Measurements from ENCODE around the gene SWAP70. TPM values are rescaled to one million over a fixed set of nuclear protein-coding genes. Genes with fewer than 3 reads are reported as not detected.

The SWAP70 gene
- total RNA-seq, 1 experiment from 2014 or later = 13.0 TPM

DNA sequence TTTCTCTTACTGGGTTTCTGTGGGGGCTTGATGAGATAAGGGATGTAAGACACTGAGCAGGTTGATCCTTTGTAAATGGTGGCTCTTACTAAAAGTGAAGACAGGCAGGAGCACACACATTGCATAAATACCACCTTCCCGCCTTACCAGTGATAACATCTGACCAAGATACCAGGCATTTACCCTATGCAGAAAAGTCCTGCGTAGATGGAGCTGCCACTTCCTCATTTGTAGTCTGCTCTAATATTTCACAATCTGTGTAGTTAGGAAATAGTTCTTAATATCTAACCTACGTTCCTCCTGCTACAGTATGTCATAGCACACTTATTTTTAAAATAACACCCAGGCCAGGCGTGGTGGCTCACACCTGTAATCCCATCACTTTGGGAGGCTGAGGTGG, 23.9 kb upstream of the SWAP70 start:
- DNase-seq (ENCODE audit: unreplicated experiment) = no peak
- no peak overlapping the region for H3K4me3 Mint-ChIP-seq (ENCODE audit: unreplicated experiment)
- no TSS peak for BruUV-seq (replicated peaks)
- TF ChIP-seq, protein P1, sequence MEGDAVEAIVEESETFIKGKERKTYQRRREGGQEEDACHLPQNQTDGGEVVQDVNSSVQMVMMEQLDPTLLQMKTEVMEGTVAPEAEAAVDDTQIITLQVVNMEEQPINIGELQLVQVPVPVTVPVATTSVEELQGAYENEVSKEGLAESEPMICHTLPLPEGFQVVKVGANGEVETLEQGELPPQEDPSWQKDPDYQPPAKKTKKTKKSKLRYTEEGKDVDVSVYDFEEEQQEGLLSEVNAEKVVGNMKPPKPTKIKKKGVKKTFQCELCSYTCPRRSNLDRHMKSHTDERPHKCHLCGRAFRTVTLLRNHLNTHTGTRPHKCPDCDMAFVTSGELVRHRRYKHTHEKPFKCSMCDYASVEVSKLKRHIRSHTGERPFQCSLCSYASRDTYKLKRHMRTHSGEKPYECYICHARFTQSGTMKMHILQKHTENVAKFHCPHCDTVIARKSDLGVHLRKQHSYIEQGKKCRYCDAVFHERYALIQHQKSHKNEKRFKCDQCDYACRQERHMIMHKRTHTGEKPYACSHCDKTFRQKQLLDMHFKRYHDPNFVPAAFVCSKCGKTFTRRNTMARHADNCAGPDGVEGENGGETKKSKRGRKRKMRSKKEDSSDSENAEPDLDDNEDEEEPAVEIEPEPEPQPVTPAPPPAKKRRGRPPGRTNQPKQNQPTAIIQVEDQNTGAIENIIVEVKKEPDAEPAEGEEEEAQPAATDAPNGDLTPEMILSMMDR (IDR thresholded peaks at IDR 0.05; ENCODE audit: unreplicated experiment) = no peak
- ChIA-PET POLR2A (interaction anchor here (0.5 to 1.3 kb wide), 2 partner anchors 8 to 40 kb away, joined by 3 read pairs; no protein-coding TSS in a partner anchor), CTCF (no interaction called here)
- H3K9me3 Mint-ChIP-seq (ENCODE audit: unreplicated experiment) = no peaks in the 10 kb centered on the region
- no peaks in the 10 kb centered on the region for H3K36me3 Mint-ChIP-seq (ENCODE audit: insufficient read depth, unreplicated experiment)
- no peak overlapping the region for H3K27ac Mint-ChIP-seq (ENCODE audit: low read depth, unreplicated experiment)
- intact Hi-C loops (cut with micrococcal nuclease) = no loop called here
- no peaks in the 10 kb centered on the region for H3K27me3 Mint-ChIP-seq (ENCODE audit: insufficient read depth, unreplicated experiment)
- no peaks in the 10 kb centered on the region for H3K4me1 Mint-ChIP-seq (ENCODE audit: insufficient read depth, unreplicated experiment)

DNA sequence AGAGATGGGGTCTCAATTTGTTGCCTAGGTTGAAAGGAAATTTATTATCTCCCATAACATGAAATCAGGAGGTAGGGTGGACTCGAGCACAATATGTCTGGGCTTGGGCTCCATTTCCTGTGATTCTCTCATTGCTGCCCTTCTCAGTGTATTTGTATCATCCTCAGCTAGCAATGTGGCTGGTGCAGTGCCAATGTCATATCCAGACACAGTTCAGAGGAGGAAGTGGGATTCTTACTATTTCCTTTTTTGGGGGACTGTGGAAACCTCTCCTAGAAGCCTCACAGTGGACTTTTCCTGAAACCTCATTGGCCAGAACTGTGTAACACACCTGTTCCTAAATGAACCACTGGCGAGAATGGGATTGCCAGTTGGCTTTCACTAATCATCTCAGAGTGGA, 21.0 kb upstream of the SWAP70 start:
- Mint-ChIP-seq H3K4me3 (ENCODE audit: unreplicated experiment) (no peak overlapping the region), H3K4me1 (ENCODE audit: insufficient read depth, unreplicated experiment) (no peaks in the 10 kb centered on the region), H3K27me3 (ENCODE audit: insufficient read depth, unreplicated experiment) (no peaks in the 10 kb centered on the region), H3K27ac (ENCODE audit: low read depth, unreplicated experiment) (no peak overlapping the region), H3K36me3 (ENCODE audit: insufficient read depth, unreplicated experiment) (no peaks in the 10 kb centered on the region), H3K9me3 (ENCODE audit: unreplicated experiment) (peaks cover under 1% of the 10 kb centered on the region)
- intact Hi-C loops (cut with micrococcal nuclease) = no loop called here
- POLR2A ChIA-PET = no interaction called here
- DNase-seq (ENCODE audit: unreplicated experiment) = no peak
- TF ChIP-seq, protein P1 (IDR thresholded peaks at IDR 0.05; ENCODE audit: unreplicated experiment) = no peak
- CTCF ChIA-PET = interaction anchor here (0.7 kb wide), 1 partner anchor 200 kb away, joined by 3 read pairs; no protein-coding TSS in a partner anchor
- BruUV-seq (replicated peaks) = no TSS peak

DNA sequence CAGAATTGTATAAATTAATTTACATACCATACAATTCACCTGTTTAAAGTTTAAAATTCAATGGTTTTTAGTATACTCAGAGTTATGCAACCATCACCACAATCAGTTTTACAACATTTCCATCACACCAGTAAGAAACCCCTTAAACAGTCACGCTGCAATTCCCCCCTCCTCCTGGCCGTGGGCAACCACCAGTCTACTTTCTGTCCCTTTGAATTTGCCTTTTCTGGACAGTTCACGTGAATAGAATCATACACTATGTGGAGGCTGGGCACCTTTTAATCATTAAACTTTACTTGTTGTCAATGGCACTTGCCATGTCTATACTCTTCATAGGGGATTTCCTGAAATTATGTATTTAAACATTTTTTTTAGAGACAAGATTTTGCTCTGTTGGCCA, 20.1 kb upstream of the SWAP70 start:
- no peaks in the 10 kb centered on the region for H3K36me3 Mint-ChIP-seq (ENCODE audit: insufficient read depth, unreplicated experiment)
- no peaks in the 10 kb centered on the region for H3K4me1 Mint-ChIP-seq (ENCODE audit: insufficient read depth, unreplicated experiment)
- POLR2A ChIA-PET = no interaction called here
- no TSS peak for BruUV-seq (replicated peaks)
- H3K27me3 Mint-ChIP-seq (ENCODE audit: insufficient read depth, unreplicated experiment) = no peaks in the 10 kb centered on the region
- H3K4me3 Mint-ChIP-seq (ENCODE audit: unreplicated experiment) = no peak overlapping the region
- CTCF ChIA-PET = no interaction called here
- intact Hi-C loops (cut with micrococcal nuclease) = no loop called here
- H3K27ac Mint-ChIP-seq (ENCODE audit: low read depth, unreplicated experiment) = no peak overlapping the region
- DNase-seq (ENCODE audit: unreplicated experiment) = no peak
- H3K9me3 Mint-ChIP-seq (ENCODE audit: unreplicated experiment) = peaks cover 8% of the 10 kb centered on the region
- TF ChIP-seq, protein P1 (IDR thresholded peaks at IDR 0.05; ENCODE audit: unreplicated experiment) = no peak

DNA sequence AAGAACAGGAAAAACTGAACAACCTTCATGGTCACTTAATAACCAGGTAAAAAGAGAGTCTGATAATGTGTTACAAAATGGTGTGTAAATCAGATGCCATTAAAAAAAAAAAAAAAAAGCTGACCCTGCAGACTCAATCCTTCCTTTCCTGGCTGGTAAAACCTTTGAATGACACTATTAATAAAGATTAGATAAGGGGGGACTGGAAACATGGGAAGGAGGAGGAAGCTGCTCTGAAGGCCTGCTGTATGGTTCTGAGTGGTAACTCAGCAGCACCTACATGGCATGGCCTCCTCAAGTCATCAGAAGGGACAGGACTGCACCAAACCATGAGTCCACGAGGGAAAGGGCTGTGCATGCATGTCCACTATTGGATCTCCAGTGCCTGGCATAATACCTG, 18.0 kb upstream of the SWAP70 start:
- no peak for DNase-seq (ENCODE audit: unreplicated experiment)
- TF ChIP-seq, protein P1 (IDR thresholded peaks at IDR 0.05; ENCODE audit: unreplicated experiment) = no peak
- H3K27me3 Mint-ChIP-seq (ENCODE audit: insufficient read depth, unreplicated experiment) = no peaks in the 10 kb centered on the region
- H3K4me1 Mint-ChIP-seq (ENCODE audit: insufficient read depth, unreplicated experiment) = no peaks in the 10 kb centered on the region
- intact Hi-C loops (cut with micrococcal nuclease) = no loop called here
- peaks cover 8% of the 10 kb centered on the region for H3K9me3 Mint-ChIP-seq (ENCODE audit: unreplicated experiment)
- H3K36me3 Mint-ChIP-seq (ENCODE audit: insufficient read depth, unreplicated experiment) = no peaks in the 10 kb centered on the region
- H3K4me3 Mint-ChIP-seq (ENCODE audit: unreplicated experiment) = no peak overlapping the region
- ChIA-PET CTCF (no interaction called here), POLR2A (no interaction called here)
- no TSS peak for BruUV-seq (replicated peaks)
- no peak overlapping the region for H3K27ac Mint-ChIP-seq (ENCODE audit: low read depth, unreplicated experiment)
